Ovary (tissue), 9 donors: ENCODE data around the gene FBXO42. TPM values are rescaled to one million over a fixed set of nuclear protein-coding genes. Genes with fewer than 3 reads are reported as not detected.

Experiments used
- DNase-seq, 5 donors: peaks; one replicate each; pipeline ENCODE4 v3.0.0-alpha.2; 2019 to 2020
- H3K27ac ChIP-seq, 2 donors: fragments of 200-600 bp; one replicate each; pipeline versions ENCODE4 v1.5.1 to v1.8.0; 2019 to 2022
- H3K27me3 ChIP-seq: fragments of 200-600 bp; one replicate; pipeline ENCODE4 v1.8.0; 2022
- H3K36me3 ChIP-seq: fragments of 200-600 bp; sonication (generic); one replicate; pipeline ENCODE4 v1.5.1; 2019
- H3K4me1 ChIP-seq: one replicate; pipeline ENCODE4 v1.8.1; 2013; ENCODE audit warnings: mild to moderate bottlenecking, moderate library complexity; ENCODE audit not compliant: insufficient read depth
- H3K4me3 ChIP-seq: fragments of 200-600 bp; sonication (generic); one replicate; pipeline ENCODE4 v1.5.1; 2017
- H3K9me3 ChIP-seq, 2 donors: fragments of 200-600 bp in 1 of 2; sonication (generic) in 1 of 2; one replicate each; pipeline versions ENCODE4 v1.5.1 to v1.8.1; 2013 to 2019; ENCODE audit warnings: mild to moderate bottlenecking in 1 of 2, moderate library complexity in 1 of 2
- CTCF ChIP-seq, 3 donors: fragments of 450-650 bp in 2 of 3; fragments of 200-600 bp in 1 of 3; IDR thresholded peaks; one replicate each; pipeline versions ENCODE4 v1.5.1 to v1.8.0; 2016 to 2022; ENCODE audit warnings: antibody characterized with exemption in 3 of 3, mild to moderate bottlenecking in 1 of 3
- EP300 ChIP-seq: sonication (generic); formaldehyde crosslinking; IDR thresholded peaks from one replicate; pipeline ENCODE4 v1.6.1; 2017; ENCODE audit warnings: antibody characterized with exemption
- POLR2A ChIP-seq: fragments of 450-650 bp; IDR thresholded peaks from one replicate; pipeline ENCODE4 v1.6.1; 2017; ENCODE audit warnings: antibody characterized with exemption, mild to moderate bottlenecking, moderate library complexity
- WGBS, 3 donors: extraction: QIAGEN DNeasy Blood & Tissue Kit in 1 of 3; methylation state at CpG; one replicate each; pipeline versions ENCODE4 v1.1.5 to v1.1.7; 2013 to 2017; 5-methylcytosine and 5-hydroxymethylcytosine counted together
- intact Hi-C, 4 donors: fragments of 100-400 bp; cut with DNase I; formaldehyde crosslinking; loops; one replicate each; pipeline versions ENCODE4 v1.11.0 to v1.15.1; 2022 to 2023
- polyA plus RNA-seq, 2 donors: library from polyadenylated mRNA; stranded (reverse); fragments of 200-250 nt in 1 of 2; fragments of 350-450 nt in 1 of 2; fragmentation: Illumina TruSeq in 1 of 2; extraction: RNeasy Lipid Tissue Mini Kit (QIAGEN cat#74804) in 1 of 2; gene quantifications; one replicate each; pipeline ENCODE4 v1.2.3, GENCODE V29; 2013 to 2014
- total RNA-seq, 7 donors: library from RNA; depleted of rRNA in 2 of 7; stranded (reverse); fragments of >200 nt in 2 of 7; fragmentation: NEBNext Ultra II Directional in 3 of 7; extraction: Animal tissue kit (Norgen Biotek cat#: 25700) in 3 of 7; gene quantifications; one replicate each; pipeline versions ENCODE4 v1.1.0 to v1.2.4, GENCODE V29; 2016 to 2023
- donor health status: DM: no; HTN: no; CAD: no; lungs with moderate emphysema.
- donor health status: DM: no; HTN: no; CAD: no.
- donor health status: Bipolar disorder and iron deficiency.
- donor health status: DM: yes; HTN: yes; CAD: no.
- donor health status: DM: no; HTN: no; CAD: no.
- donor health status: DM: yes; HTN: yes; CAD: no.

The FBXO42 gene
- total and polyA plus RNA-seq, 9 donors: 16.0 to 35.3 (median 21.9) TPM

GRCh38 chr1:16221499-16221898 lies 130.8 kb downstream of the FBXO42 start:
- 96 to 100% (median 98%) methylated on average over 1 of the region's 1 CpG for WGBS, 3 donors

GRCh38 chr1:16219968-16220500 lies 132.2 kb downstream of the FBXO42 start:
- TF ChIP-seq CTCF (IDR thresholded peaks at IDR 0.05) (no peak), POLR2A (no peak), EP300 (no peak)
- H3K9me3 ChIP-seq: no peaks in the 10 kb centered on the region
- WGBS, 3 donors: 87 to 91% (median 89%) methylated on average over 4 of the region's 4 CpGs
- H3K36me3 ChIP-seq: no peaks in the 10 kb centered on the region
- H3K4me3 ChIP-seq: no peak overlapping the region
- no peak overlapping the region for H3K27ac ChIP-seq
- intact Hi-C loops: no loop called here
- H3K4me1 ChIP-seq: peaks cover 2% of the 10 kb centered on the region
- no peaks in the 10 kb centered on the region for H3K27me3 ChIP-seq
- DNase-seq: no peak

More at GRCh38 chr1:16221499-16221898, 130.8 kb downstream of the FBXO42 start:
- Histone ChIP-seq H3K36me3 (no peaks in the 10 kb centered on the region), H3K9me3 (no peaks in the 10 kb centered on the region), H3K27me3 (no peaks in the 10 kb centered on the region), H3K4me3 (no peak overlapping the region), H3K4me1 (peaks cover 3% of the 10 kb centered on the region), H3K27ac (no peak overlapping the region)
- no peak for TF ChIP-seq EP300
- TF ChIP-seq CTCF (IDR thresholded peaks at IDR 0.05): no peak
- no peak for TF ChIP-seq POLR2A
- no peak for DNase-seq
- intact Hi-C loops: no loop called here

GRCh38 chr1:16218674-16219071 lies 133.6 kb downstream of the FBXO42 start:
- intact Hi-C loops: no loop called here
- no peak for TF ChIP-seq CTCF (IDR thresholded peaks at IDR 0.05)
- TF ChIP-seq POLR2A: no peak
- TF ChIP-seq EP300: no peak
- H3K4me3 ChIP-seq: no peak overlapping the region
- H3K36me3 ChIP-seq: no peaks in the 10 kb centered on the region
- WGBS, 3 donors: 89 to 94% (median 90%) methylated on average over 6 of the region's 6 CpGs
- peaks cover 2% of the 10 kb centered on the region for H3K4me1 ChIP-seq
- no peaks in the 10 kb centered on the region for H3K9me3 ChIP-seq
- DNase-seq: no peak
- no peak overlapping the region for H3K27ac ChIP-seq
- H3K27me3 ChIP-seq: no peaks in the 10 kb centered on the region

- H3K36me3 ChIP-seq: no peaks in the 10 kb centered on the region
- peak in 3 of 5 donors; percentile 57 to 65 (median 62) for DNase-seq
- TF ChIP-seq EP300 (no peak), CTCF (IDR thresholded peaks at IDR 0.05) (no peak), POLR2A (no peak)
- intact Hi-C loops: no loop called here
- WGBS, 3 donors: 82 to 90% (median 85%) methylated on average over 12 of the region's 12 CpGs
- H3K27ac ChIP-seq: peak overlapping the region; percentile 53 to 79
- H3K9me3 ChIP-seq: no peaks in the 10 kb centered on the region
- no peaks in the 10 kb centered on the region for H3K27me3 ChIP-seq
- peaks cover 2% of the 10 kb centered on the region for H3K4me1 ChIP-seq
- H3K4me3 ChIP-seq: no peak overlapping the region
These were observed 134.1 kb downstream of the FBXO42 start for GRCh38 chr1:16218014-16218673.
